Measurements from ENCODE around the gene ZP2. TPM values are rescaled to one million over a fixed set of nuclear protein-coding genes. Genes with fewer than 3 reads are reported as not detected.
"Not testable (repeated sequence)": the region's sequence is repeated elsewhere in the genome, so short reads cannot be mapped to it uniquely, and the experiment has no call there.

The ZP2 gene
- total RNA-seq, 1 experiment from 2014 or later = not detected

GRCh38 chr16:21250072-21250923 lies 38.9 kb upstream of the ZP2 start:
- no peak for TF ChIP-seq ELF1 (IDR thresholded peaks at IDR 0.05; ENCODE audit: borderline replicate concordance, low read depth)
- no peak for TF ChIP-seq TCF7L2 (IDR thresholded peaks at IDR 0.05; ENCODE audit: borderline replicate concordance, extremely low read depth, insufficient read depth, insufficient read length)
- TF ChIP-seq ZBTB33 (IDR thresholded peaks at IDR 0.05; ENCODE audit: extremely low read depth, insufficient replicate concordance, low read length) = no peak
- TF ChIP-seq EZH2phosphoT487 (IDR thresholded peaks at IDR 0.05; ENCODE audit: borderline replicate concordance) = no peak
- TF ChIP-seq ZFX (IDR thresholded peaks at IDR 0.05) = no peak
- TF ChIP-seq REST (IDR thresholded peaks at IDR 0.05; ENCODE audit: low read depth) = no peak
- TF ChIP-seq MAX (IDR thresholded peaks at IDR 0.05) = no peak
- Histone ChIP-seq H3K79me2 (ENCODE audit: insufficient read depth, low read length) (no peaks in the 10 kb centered on the region), H3K36me3 (ENCODE audit: control insufficient read depth in 1 of 2, insufficient read depth in 2 of 2, low read length in 2 of 2) (no peaks in the 10 kb centered on the region), H3K9me2 (ENCODE audit: insufficient read depth) (no peaks in the 10 kb centered on the region), H3K4me2 (ENCODE audit: low read length) (no peak overlapping the region), H2AFZ (ENCODE audit: low read depth, low read length, poor library complexity, severe bottlenecking) (no peak overlapping the region), H3K27ac (ENCODE audit: low read depth, low read length) (no peak overlapping the region), H3K27me3 (ENCODE audit: insufficient read depth, low read length) (peaks cover 3% of the 10 kb centered on the region; the same call in 1 of the 2 replicates), H4K20me1 (ENCODE audit: insufficient read depth) (no peaks in the 10 kb centered on the region), H3K4me1 (ENCODE audit: control insufficient read depth in 1 of 2, insufficient read depth in 2 of 2, low read length in 2 of 2) (no peaks in the 10 kb centered on the region), H3K9ac (ENCODE audit: low read length) (no peak overlapping the region), H3K9me3 (ENCODE audit: control insufficient read depth in 1 of 2, insufficient read depth in 1 of 2, low read depth in 1 of 2, low read length in 2 of 2) (no peaks in the 10 kb centered on the region), H3K4me3 (replicated peaks in 1 of 2; ENCODE audit: low read depth in 1 of 2, low read length in 2 of 2) (no peak overlapping the region)
- DNase-seq (ENCODE audit: low read depth, low spot score) (no peak), ATAC-seq (no peak)
- intact Hi-C loops (cut with micrococcal nuclease) = no loop called here
- CTCF ChIA-PET = no interaction called here
- RAD21 ChIA-PET (ENCODE audit: low non-redundant PET in 1 of 2, low total read pairs in 2 of 2, uncharacterized antibody in 2 of 2, unreplicated experiment in 2 of 2) = no interaction called here
- no TSS peak for BruUV-seq (replicated peaks)
- POLR2A ChIA-PET = no interaction called here

GRCh38 chr16:21248179-21248578 lies 36.8 kb upstream of the ZP2 start:
- H3K9ac ChIP-seq (ENCODE audit: low read length); POLR2A ChIA-PET; H3K36me3 ChIP-seq (ENCODE audit: control insufficient read depth in 1 of 2, insufficient read depth in 2 of 2, low read length in 2 of 2); H2AFZ ChIP-seq (ENCODE audit: low read depth, low read length, poor library complexity, severe bottlenecking); H3K4me1 ChIP-seq (ENCODE audit: control insufficient read depth in 1 of 2, insufficient read depth in 2 of 2, low read length in 2 of 2); BruUV-seq (replicated peaks); ATAC-seq; intact Hi-C loops (cut with micrococcal nuclease); H3K27me3 ChIP-seq (ENCODE audit: insufficient read depth, low read length); H4K20me1 ChIP-seq (ENCODE audit: insufficient read depth); CTCF ChIA-PET; H3K9me2 ChIP-seq (ENCODE audit: insufficient read depth); H3K4me3 ChIP-seq (replicated peaks in 1 of 2; ENCODE audit: low read depth in 1 of 2, low read length in 2 of 2); H3K4me2 ChIP-seq (ENCODE audit: low read length); DNase-seq (ENCODE audit: low read depth, low spot score); H3K79me2 ChIP-seq (ENCODE audit: insufficient read depth, low read length); RAD21 ChIA-PET (ENCODE audit: low non-redundant PET in 1 of 2, low total read pairs in 2 of 2, uncharacterized antibody in 2 of 2, unreplicated experiment in 2 of 2); H3K27ac ChIP-seq (ENCODE audit: low read depth, low read length); H3K9me3 ChIP-seq (ENCODE audit: control insufficient read depth in 1 of 2, insufficient read depth in 1 of 2, low read depth in 1 of 2, low read length in 2 of 2): not testable (repeated sequence)

All from HCT116 (cell line).